ENCODE measurements around the gene GPR15LG. TPM values are rescaled to one million over a fixed set of nuclear protein-coding genes. Genes with fewer than 3 reads are reported as not detected.
"Not testable (repeated sequence)": the region's sequence is repeated elsewhere in the genome, so short reads cannot be mapped to it uniquely, and the experiment has no call there.

Gene GPR15LG
- total RNA-seq, 4 donors from 2014 or later, result not detected

DNA sequence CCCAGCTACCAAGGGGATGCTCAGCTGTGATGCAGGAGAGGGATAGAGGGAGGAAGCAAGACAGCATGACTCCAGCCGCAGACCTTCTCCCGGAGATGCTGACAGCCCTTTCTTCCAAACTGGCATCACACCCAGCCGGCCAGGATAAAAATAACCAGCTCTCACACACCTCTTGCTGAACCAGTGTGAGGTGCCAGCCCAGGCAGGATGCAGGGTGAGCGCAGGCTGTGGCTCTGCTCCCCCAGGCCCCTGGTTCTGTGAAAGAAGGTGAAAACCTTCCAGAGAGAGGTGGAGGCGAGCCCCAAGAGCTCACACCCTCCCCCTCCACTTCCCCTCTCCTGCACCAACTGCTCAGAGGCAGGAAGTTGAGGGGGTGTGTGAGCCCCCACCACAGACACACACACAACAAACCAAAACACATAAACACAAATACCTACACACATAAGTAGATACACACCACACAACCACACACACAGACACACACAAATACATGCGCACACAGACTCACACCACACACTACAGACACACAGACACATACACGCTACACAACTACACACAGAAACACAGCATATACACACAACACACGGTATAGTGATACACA is 4.0 kb downstream of the GPR15LG start:
- Histone ChIP-seq H3K9me3 (no peaks in the 10 kb centered on the region), H3K27me3 (no peaks in the 10 kb centered on the region), H3K4me3 (no peak overlapping the region), H3K36me3 (no peaks in the 10 kb centered on the region), H3K4me1 (no peaks in the 10 kb centered on the region), H3K27ac (no peak overlapping the region)
- DNase-seq, result no peak
- intact Hi-C loops (cut with DNase I; ENCODE audit: low total_unique reads), result no loop called here
- TF ChIP-seq, protein P1, sequence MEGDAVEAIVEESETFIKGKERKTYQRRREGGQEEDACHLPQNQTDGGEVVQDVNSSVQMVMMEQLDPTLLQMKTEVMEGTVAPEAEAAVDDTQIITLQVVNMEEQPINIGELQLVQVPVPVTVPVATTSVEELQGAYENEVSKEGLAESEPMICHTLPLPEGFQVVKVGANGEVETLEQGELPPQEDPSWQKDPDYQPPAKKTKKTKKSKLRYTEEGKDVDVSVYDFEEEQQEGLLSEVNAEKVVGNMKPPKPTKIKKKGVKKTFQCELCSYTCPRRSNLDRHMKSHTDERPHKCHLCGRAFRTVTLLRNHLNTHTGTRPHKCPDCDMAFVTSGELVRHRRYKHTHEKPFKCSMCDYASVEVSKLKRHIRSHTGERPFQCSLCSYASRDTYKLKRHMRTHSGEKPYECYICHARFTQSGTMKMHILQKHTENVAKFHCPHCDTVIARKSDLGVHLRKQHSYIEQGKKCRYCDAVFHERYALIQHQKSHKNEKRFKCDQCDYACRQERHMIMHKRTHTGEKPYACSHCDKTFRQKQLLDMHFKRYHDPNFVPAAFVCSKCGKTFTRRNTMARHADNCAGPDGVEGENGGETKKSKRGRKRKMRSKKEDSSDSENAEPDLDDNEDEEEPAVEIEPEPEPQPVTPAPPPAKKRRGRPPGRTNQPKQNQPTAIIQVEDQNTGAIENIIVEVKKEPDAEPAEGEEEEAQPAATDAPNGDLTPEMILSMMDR (IDR thresholded peaks at IDR 0.05), result no peak
- TF ChIP-seq POLR2A (IDR thresholded peaks at IDR 0.05), result no peak

GRCh38 chr10:84178160-84178609 is 4.6 kb downstream of the GPR15LG start:
- H3K36me3 ChIP-seq, result no peaks in the 10 kb centered on the region
- no peak for DNase-seq
- H3K27ac ChIP-seq, result no peak overlapping the region
- no peaks in the 10 kb centered on the region for H3K9me3 ChIP-seq
- intact Hi-C loops (cut with DNase I; ENCODE audit: low total_unique reads), result no loop called here
- H3K27me3 ChIP-seq, result no peaks in the 10 kb centered on the region
- no peaks in the 10 kb centered on the region for H3K4me1 ChIP-seq
- TF ChIP-seq, protein P1 (IDR thresholded peaks at IDR 0.05), result no peak
- no peak for TF ChIP-seq POLR2A (IDR thresholded peaks at IDR 0.05)
- no peak overlapping the region for H3K4me3 ChIP-seq

DNA sequence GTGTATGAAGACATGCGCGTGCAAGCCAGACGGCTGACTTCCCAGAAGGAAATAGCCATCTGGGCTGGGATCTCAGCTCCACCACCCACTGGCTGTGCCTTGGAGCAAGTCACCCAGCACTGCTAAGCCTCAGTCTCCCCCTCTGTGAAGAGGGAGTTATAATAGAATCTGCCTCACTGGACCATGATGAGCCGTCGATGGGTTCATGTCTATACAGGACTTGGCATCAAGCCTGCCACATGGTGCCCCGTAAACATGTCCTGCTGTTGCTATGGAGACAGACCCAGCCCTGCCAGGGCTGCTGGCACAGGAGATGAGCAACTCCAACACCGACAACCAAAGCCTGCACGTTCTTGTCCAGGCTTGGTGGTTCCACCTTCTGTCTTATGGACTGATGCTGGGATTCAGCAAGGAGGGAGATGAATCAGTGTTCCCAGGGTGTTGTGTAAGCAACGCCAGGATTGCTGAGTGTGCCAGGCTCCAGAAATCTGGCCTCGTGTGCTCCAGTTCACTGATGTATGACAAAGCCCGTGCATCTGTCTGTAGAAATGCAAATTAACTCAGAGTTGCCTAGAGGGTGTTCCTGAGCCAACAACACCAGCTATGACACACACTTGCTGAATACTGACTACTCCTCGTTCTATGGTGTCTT is 5.6 kb downstream of the GPR15LG start:
- no peak for DNase-seq
- no peaks in the 10 kb centered on the region for H3K4me1 ChIP-seq
- no peak overlapping the region for H3K4me3 ChIP-seq
- H3K27ac ChIP-seq, result no peak overlapping the region
- no peaks in the 10 kb centered on the region for H3K36me3 ChIP-seq
- intact Hi-C loops (cut with DNase I; ENCODE audit: low total_unique reads), result no loop called here
- no peak for TF ChIP-seq POLR2A (IDR thresholded peaks at IDR 0.05)
- TF ChIP-seq, protein P1 (IDR thresholded peaks at IDR 0.05), result no peak
- no peaks in the 10 kb centered on the region for H3K27me3 ChIP-seq
- H3K9me3 ChIP-seq, result no peaks in the 10 kb centered on the region

DNA sequence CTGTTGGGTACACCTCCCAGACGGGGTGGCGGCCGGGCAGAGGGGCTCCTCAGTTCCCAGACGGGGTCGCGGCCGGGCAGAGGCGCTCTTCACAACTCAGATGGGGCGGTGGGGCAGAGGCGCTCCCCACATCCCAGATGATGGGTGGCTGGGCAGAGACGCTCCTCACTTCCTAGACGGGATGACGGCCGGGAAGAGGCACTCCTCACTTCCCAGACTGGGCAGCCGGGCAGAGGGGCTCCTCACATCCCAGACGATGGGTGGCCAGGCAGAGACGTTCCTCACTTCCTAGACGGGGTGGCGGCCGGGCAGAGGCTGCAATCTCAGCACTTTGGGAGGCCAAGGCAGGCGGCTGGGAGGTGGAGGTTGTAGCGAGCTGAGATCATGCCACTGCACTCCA is 6.8 kb downstream of the GPR15LG start:
- intact Hi-C loops (cut with DNase I; ENCODE audit: low total_unique reads); H3K4me3 ChIP-seq; H3K36me3 ChIP-seq; DNase-seq; H3K27ac ChIP-seq; H3K4me1 ChIP-seq; H3K27me3 ChIP-seq; H3K9me3 ChIP-seq: not testable (repeated sequence)

DNA sequence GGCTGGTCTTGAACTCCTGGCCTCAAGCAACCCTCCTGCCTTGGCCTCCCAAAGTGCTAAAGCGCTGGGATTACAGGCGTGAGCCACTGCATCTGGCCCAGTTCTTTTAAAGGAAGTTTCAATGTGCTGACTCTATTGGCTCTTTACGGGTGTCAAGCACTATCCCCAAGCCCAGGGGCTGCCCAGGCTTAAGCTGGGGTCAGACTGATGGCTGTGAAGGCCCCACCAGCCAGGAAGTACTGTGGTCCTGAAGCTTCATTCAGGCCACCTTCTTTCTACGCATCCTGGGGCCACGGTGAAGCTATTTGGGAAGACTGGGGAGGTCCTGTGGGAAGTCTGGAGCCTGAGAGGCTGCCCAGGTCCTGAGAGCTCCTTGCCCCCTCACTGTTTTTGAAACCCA is 8.0 kb downstream of the GPR15LG start:
- Histone ChIP-seq H3K9me3 (no peaks in the 10 kb centered on the region), H3K4me3 (no peak overlapping the region), H3K36me3 (no peaks in the 10 kb centered on the region), H3K27me3 (no peaks in the 10 kb centered on the region), H3K27ac (no peak overlapping the region), H3K4me1 (no peaks in the 10 kb centered on the region)
- intact Hi-C loops (cut with DNase I; ENCODE audit: low total_unique reads), result no loop called here
- TF ChIP-seq, protein P1 (IDR thresholded peaks at IDR 0.05), result no peak
- TF ChIP-seq POLR2A (IDR thresholded peaks at IDR 0.05), result no peak
- no peak for DNase-seq
